Transverse colon (tissue), 4 donors: Measurements from ENCODE around the gene GNPNAT1.

ENCODE experiments used
- EP300 ChIP-seq: sonication (generic); formaldehyde crosslinking; IDR thresholded peaks from one replicate; pipeline ENCODE4 v1.6.1; 2017; ENCODE audit warnings: antibody characterized with exemption, low read depth
- POLR2A ChIP-seq: fragments of 450-650 bp; IDR thresholded peaks from one replicate; pipeline ENCODE4 v1.6.1; 2016; ENCODE audit warnings: antibody characterized with exemption, mild to moderate bottlenecking, moderate library complexity
- POLR2AphosphoS5 ChIP-seq, 3 donors: sonication (generic); formaldehyde crosslinking; IDR thresholded peaks; one replicate each; pipeline ENCODE4 v1.6.1; 2016; ENCODE audit warnings: antibody characterized with exemption in 3 of 3
- TF ChIP-seq, protein P1 (sequence below), 5 experiments: fragments of 200-600 bp in 3 of 5; fragments of 450-650 bp in 2 of 5; sonication (generic) in 3 of 5; IDR thresholded peaks; 1 replicate in 2 of 5; 2 replicates in 3 of 5; pipeline ENCODE4 v1.5.1; 2016 to 2017; ENCODE audit warnings: antibody characterized with exemption in 5 of 5, inconsistent platforms in 3 of 5, mild to moderate bottlenecking in 2 of 5, moderate library complexity in 1 of 5

DNA sequence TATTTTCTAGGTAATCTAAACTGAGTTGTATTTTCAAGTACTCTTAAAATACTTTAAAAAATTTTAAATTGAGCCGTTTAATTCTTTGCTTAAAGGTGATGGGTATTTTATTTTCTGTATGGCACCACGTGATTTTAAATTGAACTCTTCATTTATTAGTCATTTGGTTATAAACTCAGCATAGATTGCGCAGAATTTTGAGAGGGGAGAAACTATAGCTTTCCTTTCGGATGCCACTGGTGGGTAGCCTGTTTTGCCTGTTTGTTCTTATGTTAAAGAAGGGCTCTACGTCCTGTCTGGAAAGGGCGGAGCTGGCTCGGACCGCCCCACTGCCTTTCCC, 61.9 kb downstream of the GNPNAT1 start:
- TF ChIP-seq, protein P1, sequence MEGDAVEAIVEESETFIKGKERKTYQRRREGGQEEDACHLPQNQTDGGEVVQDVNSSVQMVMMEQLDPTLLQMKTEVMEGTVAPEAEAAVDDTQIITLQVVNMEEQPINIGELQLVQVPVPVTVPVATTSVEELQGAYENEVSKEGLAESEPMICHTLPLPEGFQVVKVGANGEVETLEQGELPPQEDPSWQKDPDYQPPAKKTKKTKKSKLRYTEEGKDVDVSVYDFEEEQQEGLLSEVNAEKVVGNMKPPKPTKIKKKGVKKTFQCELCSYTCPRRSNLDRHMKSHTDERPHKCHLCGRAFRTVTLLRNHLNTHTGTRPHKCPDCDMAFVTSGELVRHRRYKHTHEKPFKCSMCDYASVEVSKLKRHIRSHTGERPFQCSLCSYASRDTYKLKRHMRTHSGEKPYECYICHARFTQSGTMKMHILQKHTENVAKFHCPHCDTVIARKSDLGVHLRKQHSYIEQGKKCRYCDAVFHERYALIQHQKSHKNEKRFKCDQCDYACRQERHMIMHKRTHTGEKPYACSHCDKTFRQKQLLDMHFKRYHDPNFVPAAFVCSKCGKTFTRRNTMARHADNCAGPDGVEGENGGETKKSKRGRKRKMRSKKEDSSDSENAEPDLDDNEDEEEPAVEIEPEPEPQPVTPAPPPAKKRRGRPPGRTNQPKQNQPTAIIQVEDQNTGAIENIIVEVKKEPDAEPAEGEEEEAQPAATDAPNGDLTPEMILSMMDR (IDR thresholded peaks at IDR 0.05) = no peak
- no peak for TF ChIP-seq POLR2A
- no peak for TF ChIP-seq POLR2AphosphoS5 (IDR thresholded peaks at IDR 0.05)
- no peak for TF ChIP-seq EP300
